Activated T-helper 17 cell treated with anti-CD3 and anti-CD28 coated beads, Interleukin-2, amount 50 U/mL, for 72 hours (primary cell): ENCODE results near the gene OTOA. TPM values are rescaled to one million over a fixed set of nuclear protein-coding genes. Genes with fewer than 3 reads are reported as not detected.
"Not testable (repeated sequence)": the region's sequence is repeated elsewhere in the genome, so short reads cannot be mapped to it uniquely, and the experiment has no call there.

Experiments
- ATAC-seq: fragments of 150-1000 bp; cut with Tn5 transposase; replicated peaks from 2 replicates; pipeline ENCODE4 v1.10.0; 2021; ENCODE audit warnings: mild to moderate bottlenecking, moderate library complexity
- H3K27ac Mint-ChIP-seq: one replicate; pipeline ENCODE4 v1.8.0; 2022; ENCODE audit warnings: mixed read lengths
- H3K27me3 Mint-ChIP-seq: one replicate; pipeline ENCODE4 v1.8.0; 2022; ENCODE audit warnings: mixed read lengths
- H3K36me3 Mint-ChIP-seq: one replicate; pipeline ENCODE4 v1.8.0; 2022; ENCODE audit warnings: low read depth, mild to moderate bottlenecking, mixed read lengths
- H3K4me1 Mint-ChIP-seq: one replicate; pipeline ENCODE4 v1.8.0; 2022; ENCODE audit warnings: mixed read lengths
- H3K4me3 Mint-ChIP-seq: one replicate; pipeline ENCODE4 v1.8.0; 2022; ENCODE audit warnings: mild to moderate bottlenecking, mixed read lengths
- H3K9me3 Mint-ChIP-seq: one replicate; pipeline ENCODE4 v1.8.0; 2022; ENCODE audit warnings: mixed read lengths
- total RNA-seq, 2 donors: library from RNA; stranded (reverse); gene quantifications; one replicate each; pipeline ENCODE4 v1.2.3, GENCODE V29; 2022

The OTOA gene
- total RNA-seq, 2 donors from 2014 or later, result 0.16 to 0.28 TPM

GRCh38 chr16:21683184-21683583 is 19.4 kb downstream of the OTOA start:
- H3K4me3 Mint-ChIP-seq, result no peak overlapping the region
- no peaks in the 10 kb centered on the region for H3K9me3 Mint-ChIP-seq
- peaks cover 4% of the 10 kb centered on the region for H3K27me3 Mint-ChIP-seq
- no peak overlapping the region for H3K27ac Mint-ChIP-seq
- no peaks in the 10 kb centered on the region for H3K36me3 Mint-ChIP-seq
- no peaks in the 10 kb centered on the region for H3K4me1 Mint-ChIP-seq
- ATAC-seq, result no peak

GRCh38 chr16:21684199-21684598 is 20.4 kb downstream of the OTOA start:
- ATAC-seq, result no peak
- Mint-ChIP-seq H3K27me3 (peaks cover 4% of the 10 kb centered on the region), H3K36me3 (no peaks in the 10 kb centered on the region), H3K9me3 (no peaks in the 10 kb centered on the region), H3K4me1 (no peaks in the 10 kb centered on the region), H3K27ac (no peak overlapping the region), H3K4me3 (no peak overlapping the region)

- H3K27ac Mint-ChIP-seq, result no peak overlapping the region
- peaks cover 4% of the 10 kb centered on the region for H3K27me3 Mint-ChIP-seq
- H3K36me3 Mint-ChIP-seq, result no peaks in the 10 kb centered on the region
- H3K4me3 Mint-ChIP-seq, result no peak overlapping the region
- no peak for ATAC-seq
- no peaks in the 10 kb centered on the region for H3K4me1 Mint-ChIP-seq
- no peaks in the 10 kb centered on the region for H3K9me3 Mint-ChIP-seq
Observed at GRCh38 chr16:21685034-21685455, 21.3 kb downstream of the OTOA start.

- Mint-ChIP-seq H3K27me3 (no peaks in the 10 kb centered on the region), H3K27ac (no peak overlapping the region), H3K4me3 (no peak overlapping the region), H3K36me3 (no peaks in the 10 kb centered on the region), H3K4me1 (no peaks in the 10 kb centered on the region), H3K9me3 (no peaks in the 10 kb centered on the region)
- no peak for ATAC-seq
Observed at GRCh38 chr16:21689107-21689506, 25.3 kb downstream of the OTOA start.

GRCh38 chr16:21690967-21691366 is 27.2 kb downstream of the OTOA start:
- not testable (repeated sequence) for H3K4me1 Mint-ChIP-seq, ATAC-seq, H3K9me3 Mint-ChIP-seq, H3K36me3 Mint-ChIP-seq, H3K27me3 Mint-ChIP-seq, H3K4me3 Mint-ChIP-seq, H3K27ac Mint-ChIP-seq

- Mint-ChIP-seq H3K9me3 (no peaks in the 10 kb centered on the region), H3K4me3 (no peak overlapping the region), H3K36me3 (no peaks in the 10 kb centered on the region), H3K27me3 (no peaks in the 10 kb centered on the region), H3K4me1 (no peaks in the 10 kb centered on the region), H3K27ac (no peak overlapping the region)
- no peak for ATAC-seq
Observed at GRCh38 chr16:21694609-21695008, 30.8 kb downstream of the OTOA start.

GRCh38 chr16:21697032-21697431 is 33.3 kb downstream of the OTOA start:
- no peak for ATAC-seq
- no peak overlapping the region for H3K27ac Mint-ChIP-seq
- H3K4me1 Mint-ChIP-seq, result no peaks in the 10 kb centered on the region
- no peak overlapping the region for H3K4me3 Mint-ChIP-seq
- no peaks in the 10 kb centered on the region for H3K36me3 Mint-ChIP-seq
- no peaks in the 10 kb centered on the region for H3K27me3 Mint-ChIP-seq
- H3K9me3 Mint-ChIP-seq, result no peaks in the 10 kb centered on the region

GRCh38 chr16:21698169-21699032 is 34.6 kb downstream of the OTOA start:
- Mint-ChIP-seq H3K27me3 (no peaks in the 10 kb centered on the region), H3K4me1 (no peaks in the 10 kb centered on the region), H3K4me3 (no peak overlapping the region), H3K9me3 (no peaks in the 10 kb centered on the region), H3K36me3 (no peaks in the 10 kb centered on the region), H3K27ac (no peak overlapping the region)
- no peak for ATAC-seq

- H3K9me3 Mint-ChIP-seq, result no peaks in the 10 kb centered on the region
- peaks cover 4% of the 10 kb centered on the region for H3K4me1 Mint-ChIP-seq
- H3K4me3 Mint-ChIP-seq, result no peak overlapping the region
- no peak overlapping the region for H3K27ac Mint-ChIP-seq
- ATAC-seq, result peak; percentile 34
- no peaks in the 10 kb centered on the region for H3K36me3 Mint-ChIP-seq
- H3K27me3 Mint-ChIP-seq, result no peaks in the 10 kb centered on the region
Observed at GRCh38 chr16:21701271-21701670, 37.5 kb downstream of the OTOA start.

- ATAC-seq, result no peak
- Mint-ChIP-seq H3K9me3 (no peaks in the 10 kb centered on the region), H3K27ac (no peak overlapping the region)
Observed at GRCh38 chr16:21702276-21702675, 38.5 kb downstream of the OTOA start.

GRCh38 chr16:21703156-21703555 is 39.4 kb downstream of the OTOA start:
- Mint-ChIP-seq H3K36me3 (no peaks in the 10 kb centered on the region), H3K9me3 (no peaks in the 10 kb centered on the region), H3K4me1 (peaks cover 4% of the 10 kb centered on the region), H3K4me3 (no peak overlapping the region), H3K27ac (no peak overlapping the region), H3K27me3 (no peaks in the 10 kb centered on the region)
- ATAC-seq, result no peak

More at GRCh38 chr16:21702276-21702675, 38.5 kb downstream of the OTOA start:
- Mint-ChIP-seq H3K36me3 (no peaks in the 10 kb centered on the region), H3K4me1 (peaks cover 4% of the 10 kb centered on the region), H3K27me3 (no peaks in the 10 kb centered on the region), H3K4me3 (no peak overlapping the region)

GRCh38 chr16:21703589-21704174 is 39.9 kb downstream of the OTOA start:
- ATAC-seq, result peak; percentile 49

GRCh38 chr16:21704266-21704665 is 40.5 kb downstream of the OTOA start:
- no peaks in the 10 kb centered on the region for H3K27me3 Mint-ChIP-seq
- peaks cover 4% of the 10 kb centered on the region for H3K4me1 Mint-ChIP-seq
- no peaks in the 10 kb centered on the region for H3K9me3 Mint-ChIP-seq
- H3K4me3 Mint-ChIP-seq, result no peak overlapping the region
- ATAC-seq, result no peak
- H3K36me3 Mint-ChIP-seq, result no peaks in the 10 kb centered on the region
- no peak overlapping the region for H3K27ac Mint-ChIP-seq

More at GRCh38 chr16:21703589-21704174, 39.9 kb downstream of the OTOA start:
- no peaks in the 10 kb centered on the region for H3K27me3 Mint-ChIP-seq
- H3K4me1 Mint-ChIP-seq, result peaks cover 4% of the 10 kb centered on the region
- no peaks in the 10 kb centered on the region for H3K9me3 Mint-ChIP-seq
- H3K27ac Mint-ChIP-seq, result no peak overlapping the region
- no peak overlapping the region for H3K4me3 Mint-ChIP-seq
- H3K36me3 Mint-ChIP-seq, result no peaks in the 10 kb centered on the region

GRCh38 chr16:21704733-21705132 is 41.0 kb downstream of the OTOA start:
- Mint-ChIP-seq H3K9me3 (no peaks in the 10 kb centered on the region), H3K4me3 (no peak overlapping the region)

GRCh38 chr16:21708533-21709115 is 44.9 kb downstream of the OTOA start:
- no peak overlapping the region for H3K4me3 Mint-ChIP-seq
- no peaks in the 10 kb centered on the region for H3K27me3 Mint-ChIP-seq

More at GRCh38 chr16:21704733-21705132, 41.0 kb downstream of the OTOA start:
- Mint-ChIP-seq H3K4me1 (peaks cover 4% of the 10 kb centered on the region), H3K27me3 (no peaks in the 10 kb centered on the region), H3K27ac (no peak overlapping the region), H3K36me3 (no peaks in the 10 kb centered on the region)
- no peak for ATAC-seq

More at GRCh38 chr16:21708533-21709115, 44.9 kb downstream of the OTOA start:
- Mint-ChIP-seq H3K9me3 (no peaks in the 10 kb centered on the region), H3K27ac (no peak overlapping the region), H3K36me3 (no peaks in the 10 kb centered on the region), H3K4me1 (peaks cover 2% of the 10 kb centered on the region)
- peak; percentile 62 for ATAC-seq
